Fibroblast of lung (primary cell): ENCODE results near the gene CLEC16A. TPM values are rescaled to one million over a fixed set of nuclear protein-coding genes. Genes with fewer than 3 reads are reported as not detected.
"Not testable (repeated sequence)": the region's sequence is repeated elsewhere in the genome, so short reads cannot be mapped to it uniquely, and the experiment has no call there.

ENCODE experiments used
- DNase-seq, 2 donors: peaks; one replicate each; pipeline versions ENCODE4 v3.0.0 to v3.0.0-alpha.2; 2010; ENCODE audit warnings: low read depth in 2 of 2
- H2AFZ ChIP-seq: 2 replicates; pipeline ENCODE4 v1.5.1; 2012; ENCODE audit warnings: low read length, control low read depth, inconsistent platforms
- H3K27ac ChIP-seq: 2 replicates; pipeline ENCODE4 v1.5.1; 2011; ENCODE audit warnings: low read length, control low read depth; ENCODE audit not compliant: insufficient read depth
- H3K27me3 ChIP-seq: 2 replicates; pipeline ENCODE4 v1.5.1; 2011; ENCODE audit warnings: mild to moderate bottlenecking, low read length; ENCODE audit not compliant: control insufficient read depth, insufficient read depth
- H3K36me3 ChIP-seq: 2 replicates; pipeline ENCODE4 v1.5.1; 2011; ENCODE audit warnings: low read length; ENCODE audit not compliant: control insufficient read depth, insufficient read depth
- H3K4me1 ChIP-seq: 2 replicates; pipeline ENCODE4 v1.5.1; 2011; ENCODE audit warnings: low read length; ENCODE audit not compliant: control insufficient read depth, insufficient read depth; ENCODE audit errors: extremely low read depth
- H3K4me2 ChIP-seq: 2 replicates; pipeline ENCODE4 v1.5.1; 2011; ENCODE audit warnings: low read length, control low read depth; ENCODE audit not compliant: insufficient read depth; ENCODE audit errors: extremely low read depth
- H3K4me3 ChIP-seq, 4 experiments: fragments of 200-600 bp in 1 of 4; sonication (generic) in 1 of 4; replicated peaks in 1 of 4; 2 replicates each; pipeline ENCODE4 v1.5.1; 2011 to 2016; ENCODE audit warnings: low read length in 4 of 4, low read depth in 3 of 4, mild to moderate bottlenecking in 3 of 4, control low read depth in 2 of 4, inconsistent platforms in 1 of 4, mixed read lengths in 1 of 4; ENCODE audit not compliant: insufficient read depth in 1 of 4; ENCODE audit errors: control extremely low read depth in 1 of 4
- H3K79me2 ChIP-seq: 2 replicates; pipeline ENCODE4 v1.5.1; 2012; ENCODE audit warnings: mild to moderate bottlenecking, low read length, inconsistent platforms; ENCODE audit not compliant: control insufficient read depth, insufficient read depth
- H3K9ac ChIP-seq: 2 replicates; pipeline ENCODE4 v1.5.1; 2011; ENCODE audit warnings: mild to moderate bottlenecking, low read length, control low read depth; ENCODE audit not compliant: insufficient read depth
- H3K9me3 ChIP-seq: 2 replicates; pipeline ENCODE4 v1.5.1; 2012; ENCODE audit warnings: low read depth, low read length; ENCODE audit not compliant: control insufficient read depth, insufficient read depth
- H4K20me1 ChIP-seq: 2 replicates; pipeline ENCODE4 v1.5.1; 2011; ENCODE audit warnings: low read length; ENCODE audit not compliant: control insufficient read depth, insufficient read depth; ENCODE audit errors: extremely low read depth
- EZH2 ChIP-seq: IDR thresholded peaks from 2 replicates; pipeline ENCODE4 v1.5.1; 2012; ENCODE audit warnings: low read length, control low read depth, mild to moderate bottlenecking; ENCODE audit errors: missing control alignments
- polyA plus RNA-seq, 2 donors: library from polyadenylated mRNA; depleted of rRNA in 1 of 2; stranded (reverse) in 1 of 2; unstranded in 1 of 2; fragments of >200 nt; gene quantifications; 2 replicates each; pipeline ENCODE4 v1.2.1, GENCODE V29; 2011 to 2012; ENCODE audit warnings: missing spikeins in 1 of 2
- total RNA-seq: library from RNA; depleted of rRNA; stranded (reverse); fragments of >200 nt; gene quantifications from 2 replicates; pipeline ENCODE4 v1.2.1, GENCODE V29; 2014
- TF ChIP-seq, protein P1 (sequence below), 2 donors: IDR thresholded peaks in 1 of 2; conservative IDR thresholded peaks in 1 of 2; 1 replicate in 1 of 2; 2 replicates in 1 of 2; pipeline ENCODE4 v1.5.1; 2011 to 2012; ENCODE audit warnings: low read length in 2 of 2, control low read depth in 1 of 2, inconsistent platforms in 1 of 2, low read depth in 1 of 2, mild to moderate bottlenecking in 1 of 2

CLEC16A gene
- total and polyA plus RNA-seq, 2 donors (not counting 1 experiment from before 2014, with no cell fraction given) = 9.1 to 22.0 TPM

DNA sequence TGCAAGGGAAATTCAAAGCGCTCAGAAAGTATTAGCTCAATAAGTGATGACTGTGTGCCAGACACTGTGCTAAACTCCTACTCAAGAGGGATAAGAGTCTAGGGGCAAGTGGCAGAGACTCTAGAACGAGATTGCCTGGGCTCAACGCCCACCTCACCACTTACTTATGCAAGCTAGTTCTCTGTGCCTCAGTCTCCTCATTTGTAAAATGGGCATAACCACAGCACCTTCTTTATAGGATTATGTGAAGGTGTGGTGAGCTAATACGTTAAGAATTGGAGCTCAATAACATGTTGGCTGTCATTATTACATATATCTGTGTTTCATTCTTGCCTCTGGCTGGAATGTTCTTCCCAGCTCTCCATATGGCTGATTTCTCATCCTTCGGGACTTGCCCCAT lies 17.5 kb upstream of the CLEC16A start:
- Histone ChIP-seq H3K27ac (no peak overlapping the region), H3K9me3 (no peaks in the 10 kb centered on the region), H3K4me1 (peaks cover 5% of the 10 kb centered on the region), H3K4me2 (no peak overlapping the region), H3K4me3 (no peak overlapping the region), H3K27me3 (no peaks in the 10 kb centered on the region), H2AFZ (no peak overlapping the region), H4K20me1 (no peaks in the 10 kb centered on the region), H3K36me3 (peaks cover 8% of the 10 kb centered on the region), H3K79me2 (no peaks in the 10 kb centered on the region), H3K9ac (no peak overlapping the region)
- no peak for DNase-seq
- TF ChIP-seq, protein P1, sequence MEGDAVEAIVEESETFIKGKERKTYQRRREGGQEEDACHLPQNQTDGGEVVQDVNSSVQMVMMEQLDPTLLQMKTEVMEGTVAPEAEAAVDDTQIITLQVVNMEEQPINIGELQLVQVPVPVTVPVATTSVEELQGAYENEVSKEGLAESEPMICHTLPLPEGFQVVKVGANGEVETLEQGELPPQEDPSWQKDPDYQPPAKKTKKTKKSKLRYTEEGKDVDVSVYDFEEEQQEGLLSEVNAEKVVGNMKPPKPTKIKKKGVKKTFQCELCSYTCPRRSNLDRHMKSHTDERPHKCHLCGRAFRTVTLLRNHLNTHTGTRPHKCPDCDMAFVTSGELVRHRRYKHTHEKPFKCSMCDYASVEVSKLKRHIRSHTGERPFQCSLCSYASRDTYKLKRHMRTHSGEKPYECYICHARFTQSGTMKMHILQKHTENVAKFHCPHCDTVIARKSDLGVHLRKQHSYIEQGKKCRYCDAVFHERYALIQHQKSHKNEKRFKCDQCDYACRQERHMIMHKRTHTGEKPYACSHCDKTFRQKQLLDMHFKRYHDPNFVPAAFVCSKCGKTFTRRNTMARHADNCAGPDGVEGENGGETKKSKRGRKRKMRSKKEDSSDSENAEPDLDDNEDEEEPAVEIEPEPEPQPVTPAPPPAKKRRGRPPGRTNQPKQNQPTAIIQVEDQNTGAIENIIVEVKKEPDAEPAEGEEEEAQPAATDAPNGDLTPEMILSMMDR (conservative IDR thresholded peaks at IDR 0.05 in 1 of 2, IDR thresholded peaks at IDR 0.05 in 1 of 2; ENCODE audit: low read depth in 1 of 2, low read length in 2 of 2) = no peak
- no peak for TF ChIP-seq EZH2

DNA sequence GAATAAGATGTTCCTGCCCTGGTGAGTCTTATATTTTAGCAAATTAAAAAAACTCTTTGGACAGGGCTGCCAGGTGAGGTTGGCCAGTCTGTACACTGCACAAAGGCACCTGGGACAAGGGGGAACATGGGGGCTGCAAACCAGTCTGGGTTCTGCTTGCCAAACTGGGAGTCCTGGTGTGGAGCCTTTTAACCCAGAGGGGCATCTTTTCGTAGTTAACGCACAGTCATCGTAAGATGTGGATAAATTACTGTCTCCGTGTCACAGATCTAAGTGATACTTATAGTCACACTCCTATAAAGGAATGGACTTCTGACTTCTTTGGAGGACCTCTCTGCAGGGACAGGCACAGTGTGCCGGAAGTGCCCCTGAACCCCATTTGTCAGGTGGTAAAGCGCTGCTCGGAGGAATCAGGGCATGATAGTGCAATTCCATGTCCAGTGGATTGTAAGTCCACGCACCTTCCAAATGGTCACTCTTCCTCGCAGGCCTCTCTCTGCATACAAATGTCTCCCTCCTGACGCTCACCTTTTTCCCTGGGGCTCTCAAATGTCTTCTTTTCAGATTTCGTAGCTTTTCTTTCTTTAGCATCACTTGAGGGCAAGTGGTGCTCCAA lies 16.8 kb upstream of the CLEC16A start:
- no peak overlapping the region for H3K4me2 ChIP-seq
- H3K9me3 ChIP-seq = no peaks in the 10 kb centered on the region
- H3K4me1 ChIP-seq = no peaks in the 10 kb centered on the region
- H3K79me2 ChIP-seq = no peaks in the 10 kb centered on the region
- no peak overlapping the region for H2AFZ ChIP-seq
- no peak overlapping the region for H3K27ac ChIP-seq
- H3K4me3 ChIP-seq = no peak overlapping the region
- DNase-seq = no peak
- TF ChIP-seq EZH2 = no peak
- TF ChIP-seq, protein P1 (conservative IDR thresholded peaks at IDR 0.05 in 1 of 2, IDR thresholded peaks at IDR 0.05 in 1 of 2; ENCODE audit: low read depth in 1 of 2, low read length in 2 of 2) = no peak
- H4K20me1 ChIP-seq = no peaks in the 10 kb centered on the region
- H3K9ac ChIP-seq = no peak overlapping the region
- H3K27me3 ChIP-seq = no peaks in the 10 kb centered on the region
- peaks cover 8% of the 10 kb centered on the region for H3K36me3 ChIP-seq

GRCh38 chr16:10929097-10929496 lies 15.3 kb upstream of the CLEC16A start:
- not testable (repeated sequence) for H3K36me3 ChIP-seq, H3K4me1 ChIP-seq, H3K4me3 ChIP-seq, DNase-seq, H3K79me2 ChIP-seq, H4K20me1 ChIP-seq, H3K27me3 ChIP-seq, H3K9me3 ChIP-seq, H2AFZ ChIP-seq, H3K27ac ChIP-seq, H3K4me2 ChIP-seq, H3K9ac ChIP-seq
